ENCODE measurements around the gene SLC12A4. TPM values are rescaled to one million over a fixed set of nuclear protein-coding genes. Genes with fewer than 3 reads are reported as not detected.

Gene SLC12A4
- 23.7 to 35.7 TPM (median 32.6 TPM) in 5 replicates for total RNA-seq (2022; extraction: Qiagen RNA extraction)

GRCh38 chr16:67968400-67969253, at the start of gene SLC12A4:
TSS of gene SLC12A4 (minus strand) at chr16:67968637. CDS start at chr16:67968553, 84 bp downstream.

GRCh38 chr16:68015681-68016080, 47.2 kb upstream of the SLC12A4 start, which contains the start of gene DPEP2NB:
TSS of gene DPEP2NB (minus strand) at chr16:68015911. CDS start at chr16:68015770, 141 bp downstream.

DNA sequence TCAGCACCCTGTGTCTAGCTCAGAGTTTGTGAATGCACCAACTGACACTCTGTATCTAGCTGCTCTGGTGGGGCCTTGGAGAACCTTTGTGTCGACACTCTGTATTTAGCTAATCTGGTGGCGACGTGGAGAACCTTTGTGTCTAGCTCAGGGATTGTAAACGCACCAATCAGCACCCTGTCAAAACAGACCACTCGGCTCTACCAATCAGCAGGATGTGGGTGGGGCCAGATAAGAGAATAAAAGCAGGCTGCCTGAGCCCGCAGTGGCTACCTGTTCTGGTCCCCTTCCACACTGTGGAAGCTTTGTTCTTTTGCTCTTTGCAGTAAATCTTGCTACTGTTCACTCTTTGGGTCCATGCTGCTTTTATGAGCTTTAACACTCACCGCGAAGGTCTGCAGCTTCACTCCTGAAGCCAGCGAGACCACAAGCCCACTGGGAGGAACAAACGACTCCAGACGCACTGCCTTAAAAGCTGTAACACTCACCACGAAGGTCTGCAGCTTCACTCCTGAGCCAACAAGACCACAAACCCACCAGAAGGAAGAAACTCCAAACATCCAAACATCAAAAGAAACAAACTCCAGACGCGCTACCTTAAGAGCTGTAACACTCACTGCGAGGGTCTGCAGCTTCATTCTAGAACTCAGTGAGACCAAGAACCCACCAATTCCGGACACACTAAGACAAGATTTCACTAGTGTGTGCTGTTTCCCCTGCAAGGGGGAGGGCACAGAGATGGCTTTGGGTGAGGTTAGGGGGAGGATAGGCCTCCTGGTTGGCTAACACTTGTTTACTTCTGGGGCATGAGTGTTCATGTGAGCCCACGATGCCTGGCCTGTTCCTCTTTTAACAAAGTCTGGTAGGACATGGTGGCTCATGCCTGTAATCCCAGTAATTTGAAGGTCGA, 30.6 kb upstream of the SLC12A4 start, which contains the start of gene DPEP2:
TSS of gene DPEP2 (minus strand) at position 706 of the 910 bp plus-strand sequence. CDS start 6,272 bp downstream, outside the sequence.

GRCh38 chr16:67979955-67980678, 11.7 kb upstream of the SLC12A4 start, which contains the start of gene DPEP3:
TSS of gene DPEP3 (minus strand) at chr16:67980499. CDS start at chr16:67980380, 119 bp downstream.

GRCh38 chr16:67943619-67944504, 24.6 kb downstream of the SLC12A4 start, which contains the start of gene LCAT:
TSS of gene LCAT (minus strand) at chr16:67944120. CDS start at chr16:67944101, 19 bp downstream.

DNA sequence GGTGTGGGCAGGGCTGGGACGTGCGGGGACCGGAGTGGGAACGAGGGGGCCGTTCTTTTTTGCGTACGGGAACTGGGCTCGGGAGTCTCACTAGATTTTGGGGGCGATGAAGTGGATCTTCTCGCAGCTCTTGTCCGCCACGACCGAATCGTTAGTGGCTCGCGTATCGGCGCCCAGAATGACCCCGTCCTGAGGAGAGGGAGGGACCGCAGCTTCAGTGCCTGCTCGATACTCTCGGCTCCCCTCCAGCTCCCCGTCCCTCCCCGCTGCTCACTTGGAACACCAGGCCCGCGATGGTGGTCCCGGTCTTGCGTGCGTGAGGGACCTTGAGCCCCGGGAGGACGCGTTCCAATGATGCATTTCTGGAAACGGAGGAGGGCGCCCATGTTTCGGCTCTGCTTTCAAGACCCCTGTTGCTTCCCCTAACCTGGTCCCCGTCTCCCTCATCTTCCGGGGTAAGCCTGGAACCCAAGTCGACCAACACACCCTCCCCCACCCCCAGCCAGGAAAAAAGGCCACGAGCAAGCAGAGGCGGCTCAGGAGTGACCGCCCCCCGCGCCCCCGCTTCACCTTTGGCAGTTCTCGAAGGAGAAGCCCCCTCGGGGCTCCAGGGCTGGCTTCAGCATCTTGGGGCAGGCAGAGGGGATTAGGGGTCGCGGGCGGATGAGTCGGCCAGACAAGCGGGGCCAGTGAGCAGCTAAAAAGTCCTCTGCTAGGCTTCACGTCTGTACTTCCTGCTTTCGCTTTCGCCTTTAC, 32.1 kb downstream of the SLC12A4 start, which contains the start of gene PSMB10:
TSS of gene PSMB10 (minus strand) at position 727 of the 756 bp plus-strand sequence. CDS start at position 626, 101 bp downstream.

GRCh38 chr16:67931712-67932461, 36.5 kb downstream of the SLC12A4 start, which contains the start of gene CTRL:
TSS of gene CTRL (minus strand) at chr16:67931862. CDS start at chr16:67931852, 10 bp downstream.

Other genes starting within 250 kb of the SLC12A4 start
- 16.2 to 17.8 TPM (median 16.9 TPM) in 5 replicates for gene GFOD2, start 249.3 kb downstream of the SLC12A4 start, total RNA-seq (2022; extraction: Qiagen RNA extraction)
- gene RANBP10, start 162.1 kb downstream of the SLC12A4 start, total RNA-seq (2022; extraction: Qiagen RNA extraction), result 8.3 to 10.2 TPM (median 9.6 TPM) in 5 replicates
- 0.40 to 0.83 TPM (median 0.61 TPM) in 5 replicates for gene TSNAXIP1, start 161.7 kb downstream of the SLC12A4 start, total RNA-seq (2022; extraction: Qiagen RNA extraction)
- gene THAP11, start 126.3 kb downstream of the SLC12A4 start, total RNA-seq (2022; extraction: Qiagen RNA extraction), result 26.4 to 43.9 TPM (median 41.9 TPM) in 5 replicates
- gene NUTF2, start 121.7 kb downstream of the SLC12A4 start, total RNA-seq (2022; extraction: Qiagen RNA extraction), result 226 to 250 TPM (median 240 TPM) in 5 replicates
- 25.7 to 33.9 TPM (median 29.4 TPM) in 5 replicates for gene CENPT, start 120.9 kb downstream of the SLC12A4 start, total RNA-seq (2022; extraction: Qiagen RNA extraction)
- gene EDC4, start 95.6 kb downstream of the SLC12A4 start, total RNA-seq (2022; extraction: Qiagen RNA extraction), result 42.6 to 67.0 TPM (median 63.9 TPM) in 5 replicates
- 0.14 to 0.32 TPM (median 0.27 TPM) in 4 of 5 replicates, not detected in the other for gene NRN1L, start 83.8 kb downstream of the SLC12A4 start, total RNA-seq (2022; extraction: Qiagen RNA extraction)
- 11.0 to 19.4 TPM (median 16.2 TPM) in 5 replicates for gene PSKH1, start 75.4 kb downstream of the SLC12A4 start, total RNA-seq (2022; extraction: Qiagen RNA extraction)
- gene CTRL, start 36.8 kb downstream of the SLC12A4 start, total RNA-seq (2022; extraction: Qiagen RNA extraction), result 1.2 to 2.7 TPM (median 1.6 TPM) in 5 replicates
- gene PSMB10, start 31.8 kb downstream of the SLC12A4 start, total RNA-seq (2022; extraction: Qiagen RNA extraction), result 36.5 to 61.0 TPM (median 54.1 TPM) in 5 replicates
- 6.5 to 12.5 TPM (median 11.5 TPM) in 5 replicates for gene LCAT, start 24.5 kb downstream of the SLC12A4 start, total RNA-seq (2022; extraction: Qiagen RNA extraction)
- gene DPEP3, start 11.9 kb upstream of the SLC12A4 start, total RNA-seq (2022; extraction: Qiagen RNA extraction), result not detected in 5 replicates
- gene DPEP2, start 30.8 kb upstream of the SLC12A4 start, total RNA-seq (2022; extraction: Qiagen RNA extraction), result not detected in 5 replicates
- not detected in 5 replicates for gene DPEP2NB, start 47.3 kb upstream of the SLC12A4 start, total RNA-seq (2022; extraction: Qiagen RNA extraction)
- 17.0 to 20.9 TPM (median 20.2 TPM) in 5 replicates for gene DDX28, start 54.6 kb upstream of the SLC12A4 start, total RNA-seq (2022; extraction: Qiagen RNA extraction)
- gene DUS2, start 54.6 kb upstream of the SLC12A4 start, total RNA-seq (2022; extraction: Qiagen RNA extraction), result 16.2 to 19.8 TPM (median 17.6 TPM) in 5 replicates
- gene NFATC3, start 116.7 kb upstream of the SLC12A4 start, total RNA-seq (2022; extraction: Qiagen RNA extraction), result 14.5 to 15.4 TPM (median 14.9 TPM) in 5 replicates

All from A549 treated with CORT108297 at 1 μM for 4 hours (cell line).